ENCODE data around the gene CASZ1. TPM values are rescaled to one million over a fixed set of nuclear protein-coding genes. Genes with fewer than 3 reads are reported as not detected.

The CASZ1 gene
- total and polyA plus RNA-seq, 2 experiments from 2014 or later, result 6.2 to 6.7 TPM

- TF ChIP-seq ZNF462 (CRISPR knock-in tag; IDR thresholded peaks at IDR 0.05), result no peak
- TF ChIP-seq NANOG (IDR thresholded peaks at IDR 0.05; ENCODE audit: borderline replicate concordance), result no peak
- no peak for TF ChIP-seq ZNF331 (CRISPR knock-in tag; IDR thresholded peaks at IDR 0.05; ENCODE audit: low read depth)
- TF ChIP-seq EZH2phosphoT487 (IDR thresholded peaks at IDR 0.05; ENCODE audit: unreplicated experiment), result no peak
- no peak for TF ChIP-seq STAT1 (IDR thresholded peaks at IDR 0.05; ENCODE audit: unreplicated experiment)
- no peak for TF ChIP-seq CTCF (conservative IDR thresholded peaks at IDR 0.05; ENCODE audit: low read depth in 2 of 2)
- TF ChIP-seq EZH2 (IDR thresholded peaks at IDR 0.05; ENCODE audit: low read depth, unreplicated experiment), result no peak
- no peak for TF ChIP-seq POLR2AphosphoS5 (IDR thresholded peaks at IDR 0.05; ENCODE audit: low read depth)
Measured at GRCh38 chr1:10670190-10670589, 126.3 kb downstream of the CASZ1 start (continued).

GRCh38 chr1:10669570-10669969 lies 126.9 kb downstream of the CASZ1 start:
- Mint-ChIP-seq H3K4me1 (peaks cover 35% of the 10 kb centered on the region), H3K4me3 (no peak overlapping the region), H3K27ac (no peak overlapping the region), H3K36me3 (ENCODE audit: low read depth) (no peaks in the 10 kb centered on the region), H3K27me3 (ENCODE audit: insufficient read depth, low read depth, poor library complexity) (peaks cover 6% of the 10 kb centered on the region), H3K9me3 (no peaks in the 10 kb centered on the region)
- no peaks in the 10 kb centered on the region for H4K20me1 ChIP-seq (replicated peaks; ENCODE audit: insufficient read depth)
- no peaks in the 10 kb centered on the region; the same call in 1 of the 2 replicates for H3K4me1 ChIP-seq (ENCODE audit: insufficient read depth)
- no peak overlapping the region for H3K4me3 ChIP-seq
- no peaks in the 10 kb centered on the region for H3F3A ChIP-seq (replicated peaks; ENCODE audit: low read depth)
- TF ChIP-seq ZNF331 (CRISPR knock-in tag; IDR thresholded peaks at IDR 0.05; ENCODE audit: low read depth) (no peak), ZNF114 (CRISPR knock-in tag; IDR thresholded peaks at IDR 0.05) (no peak)
- TF ChIP-seq, protein P1, sequence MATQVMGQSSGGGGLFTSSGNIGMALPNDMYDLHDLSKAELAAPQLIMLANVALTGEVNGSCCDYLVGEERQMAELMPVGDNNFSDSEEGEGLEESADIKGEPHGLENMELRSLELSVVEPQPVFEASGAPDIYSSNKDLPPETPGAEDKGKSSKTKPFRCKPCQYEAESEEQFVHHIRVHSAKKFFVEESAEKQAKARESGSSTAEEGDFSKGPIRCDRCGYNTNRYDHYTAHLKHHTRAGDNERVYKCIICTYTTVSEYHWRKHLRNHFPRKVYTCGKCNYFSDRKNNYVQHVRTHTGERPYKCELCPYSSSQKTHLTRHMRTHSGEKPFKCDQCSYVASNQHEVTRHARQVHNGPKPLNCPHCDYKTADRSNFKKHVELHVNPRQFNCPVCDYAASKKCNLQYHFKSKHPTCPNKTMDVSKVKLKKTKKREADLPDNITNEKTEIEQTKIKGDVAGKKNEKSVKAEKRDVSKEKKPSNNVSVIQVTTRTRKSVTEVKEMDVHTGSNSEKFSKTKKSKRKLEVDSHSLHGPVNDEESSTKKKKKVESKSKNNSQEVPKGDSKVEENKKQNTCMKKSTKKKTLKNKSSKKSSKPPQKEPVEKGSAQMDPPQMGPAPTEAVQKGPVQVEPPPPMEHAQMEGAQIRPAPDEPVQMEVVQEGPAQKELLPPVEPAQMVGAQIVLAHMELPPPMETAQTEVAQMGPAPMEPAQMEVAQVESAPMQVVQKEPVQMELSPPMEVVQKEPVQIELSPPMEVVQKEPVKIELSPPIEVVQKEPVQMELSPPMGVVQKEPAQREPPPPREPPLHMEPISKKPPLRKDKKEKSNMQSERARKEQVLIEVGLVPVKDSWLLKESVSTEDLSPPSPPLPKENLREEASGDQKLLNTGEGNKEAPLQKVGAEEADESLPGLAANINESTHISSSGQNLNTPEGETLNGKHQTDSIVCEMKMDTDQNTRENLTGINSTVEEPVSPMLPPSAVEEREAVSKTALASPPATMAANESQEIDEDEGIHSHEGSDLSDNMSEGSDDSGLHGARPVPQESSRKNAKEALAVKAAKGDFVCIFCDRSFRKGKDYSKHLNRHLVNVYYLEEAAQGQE (IDR thresholded peaks at IDR 0.05; ENCODE audit: unreplicated experiment), result no peak
- no peaks in the 10 kb centered on the region for H3K79me2 ChIP-seq (replicated peaks; ENCODE audit: insufficient read depth)
- no peaks in the 10 kb centered on the region; the same call in 1 of the 2 replicates for H3K36me3 ChIP-seq (ENCODE audit: insufficient read depth)
- no peak for DNase-seq (ENCODE audit: low spot score)
- no peaks in the 10 kb centered on the region for H3K9me2 ChIP-seq (ENCODE audit: insufficient read depth)
- H3K27me3 ChIP-seq (ENCODE audit: insufficient read depth), result no peaks in the 10 kb centered on the region
- ATAC-seq, result peak; percentile 6; the same call in 2 of the 3 replicates
- H3K4me2 ChIP-seq, result no peak overlapping the region
- no peak overlapping the region for H3K27ac ChIP-seq (ENCODE audit: low read depth)
- no peak overlapping the region for H2AFZ ChIP-seq
